ENCODE measurements around the gene GNL3L.
A peak's percentile ranks its signal among the peaks of the same experiment; 100 is the strongest.
"Not testable (repeated sequence)": the region's sequence is repeated elsewhere in the genome, so short reads cannot be mapped to it uniquely, and the experiment has no call there.

The GNL3L gene, protein sequence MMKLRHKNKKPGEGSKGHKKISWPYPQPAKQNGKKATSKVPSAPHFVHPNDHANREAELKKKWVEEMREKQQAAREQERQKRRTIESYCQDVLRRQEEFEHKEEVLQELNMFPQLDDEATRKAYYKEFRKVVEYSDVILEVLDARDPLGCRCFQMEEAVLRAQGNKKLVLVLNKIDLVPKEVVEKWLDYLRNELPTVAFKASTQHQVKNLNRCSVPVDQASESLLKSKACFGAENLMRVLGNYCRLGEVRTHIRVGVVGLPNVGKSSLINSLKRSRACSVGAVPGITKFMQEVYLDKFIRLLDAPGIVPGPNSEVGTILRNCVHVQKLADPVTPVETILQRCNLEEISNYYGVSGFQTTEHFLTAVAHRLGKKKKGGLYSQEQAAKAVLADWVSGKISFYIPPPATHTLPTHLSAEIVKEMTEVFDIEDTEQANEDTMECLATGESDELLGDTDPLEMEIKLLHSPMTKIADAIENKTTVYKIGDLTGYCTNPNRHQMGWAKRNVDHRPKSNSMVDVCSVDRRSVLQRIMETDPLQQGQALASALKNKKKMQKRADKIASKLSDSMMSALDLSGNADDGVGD

DNA sequence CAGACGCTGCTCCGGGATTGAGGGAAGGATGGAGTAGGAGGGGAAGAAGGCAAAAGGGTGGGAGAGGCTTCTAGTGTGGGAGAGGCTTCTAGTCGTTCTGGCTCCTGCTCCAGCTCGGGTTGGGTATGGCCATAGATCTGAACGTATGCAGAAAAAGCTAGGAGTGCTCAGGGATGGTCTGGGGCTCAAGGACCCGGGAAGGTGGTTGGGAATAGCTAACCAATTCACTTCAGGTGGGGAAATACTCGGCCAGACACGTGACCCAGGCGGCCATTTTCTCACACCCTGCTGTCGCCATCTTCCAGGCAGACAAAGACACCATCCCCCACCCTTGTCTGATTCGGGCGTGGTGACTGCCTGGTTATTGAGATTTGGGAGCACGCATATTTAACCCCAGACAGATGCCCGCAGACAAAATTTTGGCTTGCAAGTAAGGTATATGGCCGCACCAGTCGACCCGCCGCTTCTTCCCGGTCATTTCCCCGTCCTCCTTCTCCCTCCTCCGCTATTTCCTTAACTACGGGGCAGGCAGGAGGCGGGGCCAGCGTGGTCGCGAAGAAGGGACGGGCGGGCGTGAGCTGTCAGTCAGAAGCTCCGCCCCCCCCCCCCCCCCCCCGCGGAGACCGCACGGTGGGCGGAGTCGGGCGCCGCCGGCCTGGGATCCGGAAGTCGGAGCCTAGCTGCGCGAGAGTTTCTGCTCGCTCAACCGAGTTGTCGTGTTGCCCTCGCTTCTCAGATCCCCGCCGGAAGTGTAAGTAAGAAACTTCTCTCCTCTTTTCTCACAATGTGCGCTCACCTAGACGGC lies at the start of gene GNL3L:
Gene GNL3L (plus strand): TSS at position 668 of the 805 bp plus-strand sequence. CDS start 2,348 bp downstream, outside the sequence.
- DNase-seq (ENCODE audit: low read depth in 2 of 2): peak; percentile 57 to 64

DNA sequence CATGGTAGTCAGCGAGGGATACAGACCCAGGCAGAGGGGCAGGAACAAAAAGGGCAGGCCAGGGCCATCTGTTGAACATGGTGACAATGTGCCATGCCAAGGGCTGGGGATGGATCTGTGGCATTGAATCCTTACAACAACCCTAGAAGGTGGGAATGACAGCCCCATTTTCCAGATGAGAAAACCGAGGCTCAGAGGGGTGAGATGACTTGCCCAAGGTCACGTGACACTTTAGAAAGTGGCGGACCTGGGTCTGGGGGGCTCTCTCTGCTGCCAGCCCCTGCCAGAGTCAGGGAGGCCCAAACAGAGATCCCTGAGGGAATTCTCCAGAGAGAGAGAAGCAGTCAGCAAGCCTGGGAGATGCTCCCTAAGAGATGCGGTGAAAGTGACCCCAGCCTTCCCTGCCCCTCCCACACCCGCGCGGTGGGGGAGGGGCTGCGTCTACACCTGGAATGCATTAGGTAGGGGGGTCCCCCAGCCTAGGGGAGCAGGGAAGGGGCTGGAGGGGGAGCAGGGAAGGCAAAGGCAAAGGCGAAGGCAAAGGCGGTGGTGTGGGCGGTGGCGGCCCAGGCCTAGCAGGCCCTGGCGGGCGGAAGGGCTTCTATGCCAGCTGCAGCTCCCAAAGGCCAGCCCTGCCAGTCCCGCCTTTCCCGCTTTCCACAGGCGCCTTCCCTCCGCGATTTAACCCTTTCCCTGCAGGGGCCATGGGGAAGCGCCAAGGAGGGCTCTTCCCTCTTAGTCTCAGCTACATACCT lies 47.0 kb upstream of the GNL3L start:
- no peak for DNase-seq (ENCODE audit: low read depth in 2 of 2)

DNA sequence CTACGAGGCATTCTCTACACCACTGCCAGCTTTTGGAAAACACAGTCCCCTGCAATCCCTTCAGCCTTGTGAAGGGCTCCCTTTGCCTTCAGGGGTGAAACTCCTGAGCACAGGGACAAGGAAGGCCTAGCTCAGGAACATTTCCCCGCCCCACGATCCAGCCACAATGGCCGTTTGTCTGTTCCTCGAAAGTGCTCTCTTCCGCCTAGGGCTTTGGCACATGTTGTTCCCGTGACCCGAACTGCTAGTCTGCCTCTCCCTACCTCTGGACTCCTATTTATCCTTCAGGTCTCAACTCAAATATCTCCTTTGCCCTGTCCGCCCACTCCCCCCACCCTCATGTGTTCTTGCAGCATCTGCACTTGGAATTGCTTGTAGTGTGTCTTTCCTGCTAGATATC lies 46.1 kb upstream of the GNL3L start:
- no peak for DNase-seq (ENCODE audit: low read depth in 2 of 2)

DNA sequence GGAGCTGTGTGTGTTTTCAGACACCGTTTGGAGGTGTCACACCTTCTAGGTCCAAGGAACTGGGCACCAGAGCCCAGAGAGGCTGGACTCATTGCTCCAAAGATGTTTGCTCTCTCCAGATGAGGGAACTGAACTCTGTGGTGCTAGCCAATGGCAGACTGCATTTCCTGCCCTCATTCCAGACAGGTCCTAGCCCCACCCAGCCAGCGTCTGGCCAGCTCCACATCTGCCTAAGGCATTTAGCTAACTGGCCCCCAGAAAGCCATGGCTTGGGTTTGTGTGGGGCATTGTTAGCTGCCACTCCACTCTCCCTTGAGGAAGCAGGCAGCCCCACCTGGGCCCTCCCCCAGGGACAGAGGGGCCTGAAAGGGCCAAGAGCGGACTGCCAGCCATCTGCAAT lies 45.4 kb upstream of the GNL3L start:
- no peak for DNase-seq (ENCODE audit: low read depth in 2 of 2)

DNA sequence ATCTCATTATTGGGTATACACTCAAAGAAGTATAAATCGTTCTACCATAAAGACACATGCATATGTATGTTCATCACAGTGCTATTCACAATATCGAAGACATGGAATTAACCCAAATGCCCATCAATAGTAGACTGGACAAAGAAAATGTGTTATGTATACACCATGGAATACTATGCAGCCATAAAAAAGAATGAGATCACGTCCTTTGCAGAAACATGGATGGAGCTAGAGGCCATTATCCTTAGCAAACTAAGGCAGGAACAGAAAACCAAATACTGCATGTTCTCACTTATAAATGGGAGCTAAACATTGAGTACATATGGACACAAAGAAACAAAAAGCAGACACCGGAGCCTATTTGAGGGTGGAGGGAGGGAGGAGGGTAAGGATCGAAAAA lies 40.2 kb upstream of the GNL3L start:
- not testable (repeated sequence) for DNase-seq (ENCODE audit: low read depth in 2 of 2)

DNA sequence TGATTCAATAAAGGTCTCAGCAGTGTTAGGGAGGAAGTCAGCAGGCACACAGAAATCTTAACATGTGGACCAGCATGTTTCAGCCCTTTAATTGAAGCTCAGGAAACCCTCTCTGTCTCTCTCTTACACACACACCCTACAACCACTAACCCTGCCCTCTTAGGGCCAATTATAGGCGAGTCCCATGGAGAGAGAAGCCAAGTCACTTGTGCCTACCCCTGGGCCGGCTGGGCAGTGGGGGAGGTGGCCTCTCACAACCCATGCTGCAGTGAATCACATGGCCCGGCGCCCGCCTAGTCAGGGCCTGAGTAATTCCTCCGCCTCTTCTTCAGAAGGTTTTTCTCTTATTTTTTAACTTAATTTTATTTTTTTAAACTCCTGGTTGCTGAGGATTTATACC lies 37.7 kb upstream of the GNL3L start:
- no peak for DNase-seq (ENCODE audit: low read depth in 2 of 2)

DNA sequence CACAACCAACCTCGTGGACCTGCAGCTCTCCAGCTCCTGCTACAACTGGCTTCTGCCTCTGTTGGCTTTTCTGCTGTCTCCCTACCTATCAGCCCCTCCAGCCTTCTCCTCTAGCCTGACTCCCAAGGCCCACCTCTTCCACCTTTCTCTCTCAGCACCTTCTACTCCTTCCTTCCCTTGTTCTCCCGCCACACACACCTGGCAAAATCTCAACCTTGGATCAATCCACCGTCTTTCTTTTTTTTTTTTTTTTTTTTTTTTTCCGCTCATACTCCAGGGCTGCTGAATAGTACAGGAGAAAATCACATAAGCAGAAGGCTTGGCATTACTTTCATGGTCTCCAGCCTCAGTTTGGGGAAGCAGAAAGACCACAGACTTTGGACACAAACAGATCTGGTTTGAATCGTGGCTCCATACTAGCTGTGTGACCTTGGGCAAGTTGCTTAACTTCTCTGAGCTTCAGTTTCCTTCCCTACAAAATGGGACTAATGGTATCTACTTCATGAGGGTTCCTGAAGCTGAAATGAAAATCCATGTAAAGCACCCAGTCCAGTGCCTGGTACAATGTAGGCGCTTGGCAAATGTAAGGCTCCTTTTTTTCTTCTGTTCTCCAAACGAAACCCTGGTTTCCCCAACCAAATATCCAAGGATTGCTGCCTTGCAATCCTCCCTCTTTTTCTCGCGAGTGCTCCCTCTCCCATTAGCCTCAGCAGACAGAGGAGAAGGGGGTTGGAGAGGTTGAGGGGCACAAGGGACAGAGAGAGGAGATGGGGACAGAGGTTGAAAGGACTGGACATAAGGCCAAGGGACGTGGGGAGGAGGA lies 35.6 kb upstream of the GNL3L start:
- no peak for DNase-seq (ENCODE audit: low read depth in 2 of 2)

DNA sequence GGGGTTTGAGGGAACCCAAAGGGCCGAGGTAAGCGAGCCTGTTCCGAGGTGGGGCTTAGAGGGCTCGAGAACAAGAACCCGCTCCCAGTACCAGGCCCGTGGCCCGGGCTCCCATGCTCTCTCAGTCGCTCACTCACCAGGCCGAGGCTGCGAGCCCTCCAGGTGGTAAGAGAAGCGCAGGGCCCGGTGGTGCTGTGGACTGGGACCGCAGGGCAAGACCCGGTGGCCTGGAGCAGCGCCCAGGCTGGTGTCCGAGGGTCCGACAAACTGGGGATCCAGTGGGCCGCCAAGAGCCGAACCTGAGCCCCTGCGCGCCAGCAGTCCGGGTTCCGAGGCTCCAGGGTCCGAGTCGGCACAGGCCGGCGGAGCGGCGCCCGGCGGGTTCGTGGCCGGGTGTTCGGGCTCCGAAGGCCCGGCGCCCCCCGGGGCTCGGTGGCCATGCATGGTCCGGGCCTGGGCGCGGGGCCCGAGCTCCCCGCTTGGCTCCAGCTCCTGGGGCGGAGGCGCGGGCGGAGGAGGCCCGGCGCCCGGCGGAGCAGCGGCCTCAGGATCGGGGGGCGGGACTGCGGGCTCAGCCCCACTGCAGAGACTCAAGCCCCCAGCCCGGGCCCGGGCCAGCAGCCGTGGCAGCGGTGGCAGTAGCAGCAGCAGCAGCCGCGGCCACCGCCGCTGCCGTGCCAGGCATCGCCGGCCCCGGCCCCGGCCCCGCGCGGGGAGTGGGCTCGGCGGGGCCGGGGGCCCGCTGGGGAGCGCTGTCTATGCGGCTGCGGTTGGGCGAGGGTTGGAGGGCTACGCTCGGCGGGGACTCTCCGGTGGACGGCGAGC lies 34.8 kb upstream of the GNL3L start:
- no peak for DNase-seq (ENCODE audit: low read depth in 2 of 2)

DNA sequence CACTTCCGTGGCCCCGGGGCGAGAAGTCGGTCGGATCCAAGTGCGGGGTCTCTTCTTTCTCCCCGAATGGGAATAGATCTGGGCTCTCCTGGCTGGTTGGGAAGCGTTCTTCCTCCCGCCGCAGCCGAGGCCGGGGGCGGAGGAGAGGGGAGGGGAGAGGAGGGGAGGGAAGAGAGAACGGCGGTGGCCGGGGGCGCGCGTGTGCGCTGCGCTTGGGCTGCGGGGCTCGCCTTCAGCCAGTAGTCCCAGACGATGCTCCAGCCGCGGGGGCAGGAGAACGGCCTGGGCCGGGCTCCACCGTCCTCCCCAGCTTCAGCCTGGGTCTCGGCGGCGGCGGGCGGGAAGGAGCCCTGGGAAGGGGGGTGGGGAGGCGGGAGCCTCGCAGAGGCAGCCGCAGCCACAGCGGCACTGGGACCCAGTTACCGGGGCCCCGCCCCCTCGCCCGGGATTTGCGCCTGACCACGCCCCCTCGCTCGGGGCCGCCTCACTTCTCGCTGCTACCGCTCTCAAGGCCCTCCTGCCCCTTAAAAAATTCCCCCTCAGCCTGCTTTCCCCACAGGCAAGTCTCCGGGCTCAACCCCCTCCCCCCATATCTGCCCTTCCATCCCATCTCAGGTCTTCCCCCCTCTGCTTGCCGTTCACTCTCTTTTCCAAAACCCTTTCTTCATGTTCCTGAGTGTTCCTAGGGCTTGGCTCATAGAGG lies 34.1 kb upstream of the GNL3L start, which contains the start of gene FGD1:
Gene FGD1 (minus strand): TSS at position 421 of the 703 bp plus-strand sequence. CDS start 802 bp downstream, outside the sequence.
- peak in 1 of 2 donors; percentile 1 for DNase-seq (ENCODE audit: low read depth in 2 of 2)

DNA sequence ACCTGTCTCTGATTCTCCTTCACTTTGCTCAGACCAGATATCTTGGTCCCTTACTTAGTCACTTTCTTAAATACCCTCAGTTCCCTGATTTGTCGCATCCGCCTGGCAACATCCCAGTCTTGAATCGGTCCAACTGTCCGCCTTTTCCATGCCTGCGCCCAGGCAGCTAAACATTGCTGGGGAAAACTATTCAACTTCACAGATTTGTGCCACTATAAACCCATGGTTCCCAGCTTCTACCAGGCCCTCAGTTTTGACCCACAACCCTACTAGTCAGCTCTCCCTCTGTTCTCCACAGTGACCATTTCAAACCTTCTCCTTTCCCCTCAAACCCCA lies 33.5 kb upstream of the GNL3L start:
- no peak for DNase-seq (ENCODE audit: low read depth in 2 of 2)

DNA sequence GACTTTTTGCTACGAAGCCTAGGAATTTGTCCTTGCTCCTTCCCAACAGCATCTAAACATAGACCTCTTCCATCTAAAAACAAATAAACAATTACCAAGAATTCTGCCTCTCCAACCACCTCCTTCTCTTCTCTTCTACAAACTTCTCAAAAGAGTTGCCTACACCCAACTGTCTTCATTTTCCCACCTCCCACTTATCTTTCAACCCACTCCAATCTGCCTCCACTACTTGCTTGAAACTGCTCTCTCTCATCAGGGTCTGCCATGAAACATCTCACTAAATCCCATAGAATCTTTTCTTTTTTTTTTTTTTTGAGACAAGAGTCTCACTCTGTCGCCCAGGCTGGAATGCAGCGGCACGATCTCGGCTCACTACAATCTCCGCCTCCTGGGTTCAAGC lies 33.1 kb upstream of the GNL3L start:
- DNase-seq (ENCODE audit: low read depth in 2 of 2): no peak

DNA sequence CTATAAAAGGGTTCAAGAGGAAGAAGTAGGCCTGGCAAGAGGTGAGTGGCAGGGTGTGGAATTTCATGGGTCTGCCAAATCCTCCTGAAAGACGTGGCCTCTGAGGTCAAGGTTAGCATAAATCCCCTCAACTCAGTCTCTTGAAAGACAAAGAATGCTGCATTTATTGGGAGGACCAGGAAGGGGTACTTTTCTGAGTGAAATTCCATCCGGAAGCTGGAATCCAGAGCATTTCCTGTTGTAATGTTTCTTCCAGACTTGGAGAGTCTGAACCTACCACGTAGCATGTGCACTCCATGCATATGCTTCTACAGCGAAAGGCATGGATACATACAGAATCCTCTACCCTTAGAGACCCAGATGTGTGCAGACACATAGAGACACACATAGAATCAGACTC lies 20.6 kb upstream of the GNL3L start:
- DNase-seq (ENCODE audit: low read depth in 2 of 2): no peak

DNA sequence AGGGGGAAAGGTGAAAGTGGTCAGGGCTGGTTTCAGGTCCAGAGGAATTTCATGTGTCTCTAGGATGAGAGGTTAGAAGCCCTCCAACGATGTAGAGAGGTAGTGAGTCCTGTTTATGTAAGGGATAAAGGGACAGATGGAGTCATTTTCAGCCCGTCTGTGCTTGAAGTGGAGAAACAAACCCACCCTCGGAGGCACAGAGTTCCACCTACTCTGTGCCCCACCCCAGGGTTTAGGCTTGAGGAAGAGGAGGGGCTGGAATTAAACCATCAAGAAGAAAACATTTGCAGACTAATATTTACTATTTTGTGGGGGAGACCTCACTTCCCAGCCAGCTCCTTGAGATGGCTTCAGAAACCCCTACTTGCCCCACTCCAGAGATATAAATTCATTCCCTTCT lies 868 bp upstream of the GNL3L start:
- DNase-seq (ENCODE audit: low read depth in 2 of 2): no peak

DNA sequence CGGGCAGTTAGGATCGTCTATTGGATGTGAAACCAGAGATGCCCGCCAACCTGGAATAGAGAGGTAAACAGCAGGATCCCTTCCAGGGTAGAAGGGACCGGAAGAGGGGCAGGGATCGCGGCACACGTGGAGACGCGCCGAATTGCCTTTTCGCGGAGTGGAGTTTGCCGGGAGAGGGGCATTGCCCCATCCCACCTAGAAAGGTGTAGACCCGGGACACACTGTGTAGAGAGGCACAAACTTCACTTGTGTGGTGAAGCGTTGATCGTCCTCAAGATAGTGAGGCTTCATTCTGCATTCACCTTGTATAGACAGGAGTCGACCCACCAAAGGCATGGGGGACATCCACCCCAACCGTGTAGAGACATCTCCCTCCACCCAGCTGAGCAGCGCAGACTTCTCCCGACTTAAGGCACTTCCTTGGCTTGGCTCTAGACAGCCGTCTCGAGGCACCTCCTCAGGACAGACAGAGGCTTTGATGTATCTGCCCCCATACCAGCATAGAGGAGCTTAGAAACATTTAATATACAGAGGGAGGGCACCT lies 410 bp downstream of the GNL3L start:
- DNase-seq (ENCODE audit: low read depth in 2 of 2): no peak

DNA sequence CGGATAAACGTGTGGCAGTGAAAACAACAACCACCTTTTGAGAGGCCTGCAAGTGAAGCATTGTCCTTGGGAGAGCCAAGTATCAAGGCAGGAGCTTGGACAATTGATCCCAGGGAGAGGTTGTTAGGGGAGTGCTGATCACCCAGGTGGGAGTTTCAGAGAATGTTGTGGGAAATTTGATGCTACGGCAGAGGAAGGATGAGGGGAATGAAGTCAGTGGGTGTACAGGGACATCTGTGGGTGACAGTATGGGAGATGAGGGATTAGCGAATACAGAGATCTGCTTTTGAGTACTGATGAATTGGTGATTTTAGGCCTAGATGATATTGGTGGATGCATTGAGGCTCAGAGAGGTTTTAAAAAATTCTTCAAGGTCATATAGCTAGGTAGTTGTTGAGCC lies 4.3 kb downstream of the GNL3L start:
- DNase-seq (ENCODE audit: low read depth in 2 of 2): no peak

DNA sequence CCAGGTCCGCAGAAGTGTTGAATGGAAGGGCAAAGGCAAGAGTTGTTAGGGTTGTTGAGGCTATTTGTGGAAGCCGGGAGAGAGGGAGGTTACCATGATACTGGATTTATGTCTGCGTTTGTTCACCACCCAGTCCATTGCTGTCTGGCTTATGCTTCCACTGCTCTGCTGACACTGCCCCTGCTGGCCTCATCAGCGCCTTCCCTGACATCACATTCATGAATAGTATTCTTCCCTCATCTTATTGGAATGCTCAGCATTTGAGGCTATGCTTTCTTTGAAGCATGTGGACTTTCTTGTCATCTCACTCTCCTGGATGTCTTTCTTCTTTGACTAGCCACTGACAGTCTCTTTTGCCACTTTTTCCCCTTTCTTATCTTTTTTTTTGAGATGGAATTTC lies 10.3 kb downstream of the GNL3L start:
- DNase-seq (ENCODE audit: low read depth in 2 of 2): no peak

DNA sequence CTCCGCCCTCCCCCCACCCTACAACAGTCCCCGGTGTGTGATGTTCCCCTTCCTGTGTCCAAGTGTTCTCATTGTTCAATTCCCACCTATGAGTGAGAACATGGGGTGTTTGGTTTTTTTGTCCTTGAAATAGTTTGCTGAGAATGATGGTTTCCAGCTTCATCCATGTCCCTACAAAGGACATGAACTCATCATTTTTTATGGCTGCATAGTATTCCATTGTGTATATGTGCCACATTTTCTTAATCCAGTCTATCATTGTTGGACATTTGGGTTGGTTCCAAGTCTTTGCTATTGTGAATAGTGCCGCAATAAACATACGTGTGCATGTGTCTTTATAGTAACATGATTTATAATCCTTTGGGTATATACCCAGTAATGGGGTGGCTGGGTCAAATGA lies 12.2 kb downstream of the GNL3L start:
- DNase-seq (ENCODE audit: low read depth in 2 of 2): not testable (repeated sequence)

DNA sequence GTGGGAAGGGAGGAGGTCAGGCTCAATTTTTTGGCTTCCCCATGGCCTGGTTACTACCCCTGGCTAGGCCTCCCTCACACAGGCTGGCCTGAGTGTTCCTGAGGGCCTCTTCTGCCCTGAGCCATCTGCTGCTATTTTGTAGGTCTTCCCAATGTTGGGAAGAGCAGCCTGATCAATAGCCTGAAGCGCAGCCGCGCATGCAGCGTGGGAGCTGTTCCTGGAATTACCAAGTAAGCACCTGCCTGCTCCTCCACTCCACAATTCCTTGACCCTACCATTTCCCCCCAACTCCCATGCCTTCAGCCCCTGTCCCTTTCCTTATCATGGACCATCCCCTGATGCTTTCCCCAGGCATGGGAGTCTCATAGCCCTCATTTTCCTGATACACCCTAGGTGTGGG lies 20.8 kb downstream of the GNL3L start:
- no peak for DNase-seq (ENCODE audit: low read depth in 2 of 2)

DNA sequence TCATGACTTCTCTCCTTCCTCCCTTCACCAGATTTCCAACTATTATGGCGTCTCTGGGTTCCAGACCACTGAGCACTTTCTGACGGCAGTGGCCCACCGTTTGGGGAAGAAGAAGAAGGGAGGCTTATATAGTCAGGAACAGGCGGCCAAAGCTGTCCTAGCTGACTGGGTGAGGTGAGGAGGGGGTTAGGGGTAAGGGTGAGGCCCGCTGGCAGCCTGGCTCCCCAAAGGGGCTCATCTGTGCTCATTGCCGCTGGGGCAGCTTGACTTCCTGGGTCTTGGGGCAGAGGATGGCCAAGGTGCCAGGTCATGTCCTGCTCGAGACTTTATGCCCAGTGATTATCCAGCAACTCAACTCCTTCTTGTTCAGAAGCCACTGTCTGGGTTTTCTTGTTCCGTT lies 21.8 kb downstream of the GNL3L start:
- no peak for DNase-seq (ENCODE audit: low read depth in 2 of 2)
